Neutrophil (primary cell): ENCODE measurements around the gene PSMD4.

Source experiments
- H3K27ac ChIP-seq: fragments of 200-600 bp; sonication (generic); 2 replicates; pipeline ENCODE4 v1.5.1; 2016; ENCODE audit warnings: mild to moderate bottlenecking, moderate library complexity
- H3K27me3 ChIP-seq: fragments of 200-600 bp; sonication (generic); 2 replicates; pipeline ENCODE4 v1.6.0; 2016; ENCODE audit warnings: mild to moderate bottlenecking
- H3K36me3 ChIP-seq: fragments of 200-600 bp; sonication (generic); 2 replicates; pipeline ENCODE4 v1.5.1; 2017
- H3K4me1 ChIP-seq, 2 experiments: fragments of 200-600 bp in 1 of 2; sonication (generic) in 1 of 2; 1 replicate in 1 of 2; 2 replicates in 1 of 2; pipeline versions ENCODE4 v1.5.1 to v1.6.1; 2013 to 2016; ENCODE audit warnings: low read depth in 1 of 2, low read length in 1 of 2, mild to moderate bottlenecking in 1 of 2, moderate library complexity in 1 of 2; ENCODE audit not compliant: control insufficient read depth in 1 of 2, insufficient read depth in 1 of 2
- H3K4me3 ChIP-seq, 2 experiments: fragments of 200-600 bp in 1 of 2; sonication (generic) in 1 of 2; 1 replicate in 1 of 2; 2 replicates in 1 of 2; pipeline ENCODE4 v1.5.1; 2013 to 2016; ENCODE audit warnings: low read depth in 1 of 2, low read length in 1 of 2, mild to moderate bottlenecking in 1 of 2, moderate library complexity in 1 of 2
- H3K9me3 ChIP-seq: fragments of 200-600 bp; sonication (generic); 2 replicates; pipeline ENCODE4 v1.5.1; 2016
- TF ChIP-seq, protein P1 (sequence below): fragments of 200-600 bp; sonication (generic); IDR thresholded peaks from 2 replicates; pipeline ENCODE4 v1.5.1; 2016; ENCODE audit warnings: antibody characterized with exemption

PSMD4 gene

DNA sequence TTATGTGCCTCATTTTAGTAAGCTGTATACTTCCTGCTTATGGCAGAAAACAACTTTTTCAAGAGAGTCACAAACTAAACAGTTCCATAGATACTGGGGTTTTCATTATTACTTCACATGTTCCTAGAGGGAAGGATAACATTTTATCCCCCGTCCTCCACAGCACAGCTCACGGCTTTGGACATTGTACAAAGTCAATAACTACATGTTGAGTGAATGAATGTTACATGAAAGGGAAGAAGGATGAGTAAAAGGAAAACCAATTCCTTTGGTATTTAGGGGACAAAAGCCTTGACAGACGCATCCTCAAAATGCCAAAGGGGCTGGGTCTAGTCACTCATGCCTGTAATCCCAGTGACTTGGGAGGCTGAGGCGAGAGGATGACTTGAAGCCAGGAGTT is 57.9 kb downstream of the PSMD4 start:
- Histone ChIP-seq H3K4me3 (no peak overlapping the region), H3K27ac (no peak overlapping the region), H3K36me3 (peaks cover 97% of the 10 kb centered on the region), H3K4me1 (no peaks in the 10 kb centered on the region), H3K9me3 (no peaks in the 10 kb centered on the region), H3K27me3 (no peaks in the 10 kb centered on the region)
- TF ChIP-seq, protein P1, sequence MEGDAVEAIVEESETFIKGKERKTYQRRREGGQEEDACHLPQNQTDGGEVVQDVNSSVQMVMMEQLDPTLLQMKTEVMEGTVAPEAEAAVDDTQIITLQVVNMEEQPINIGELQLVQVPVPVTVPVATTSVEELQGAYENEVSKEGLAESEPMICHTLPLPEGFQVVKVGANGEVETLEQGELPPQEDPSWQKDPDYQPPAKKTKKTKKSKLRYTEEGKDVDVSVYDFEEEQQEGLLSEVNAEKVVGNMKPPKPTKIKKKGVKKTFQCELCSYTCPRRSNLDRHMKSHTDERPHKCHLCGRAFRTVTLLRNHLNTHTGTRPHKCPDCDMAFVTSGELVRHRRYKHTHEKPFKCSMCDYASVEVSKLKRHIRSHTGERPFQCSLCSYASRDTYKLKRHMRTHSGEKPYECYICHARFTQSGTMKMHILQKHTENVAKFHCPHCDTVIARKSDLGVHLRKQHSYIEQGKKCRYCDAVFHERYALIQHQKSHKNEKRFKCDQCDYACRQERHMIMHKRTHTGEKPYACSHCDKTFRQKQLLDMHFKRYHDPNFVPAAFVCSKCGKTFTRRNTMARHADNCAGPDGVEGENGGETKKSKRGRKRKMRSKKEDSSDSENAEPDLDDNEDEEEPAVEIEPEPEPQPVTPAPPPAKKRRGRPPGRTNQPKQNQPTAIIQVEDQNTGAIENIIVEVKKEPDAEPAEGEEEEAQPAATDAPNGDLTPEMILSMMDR = no peak

DNA sequence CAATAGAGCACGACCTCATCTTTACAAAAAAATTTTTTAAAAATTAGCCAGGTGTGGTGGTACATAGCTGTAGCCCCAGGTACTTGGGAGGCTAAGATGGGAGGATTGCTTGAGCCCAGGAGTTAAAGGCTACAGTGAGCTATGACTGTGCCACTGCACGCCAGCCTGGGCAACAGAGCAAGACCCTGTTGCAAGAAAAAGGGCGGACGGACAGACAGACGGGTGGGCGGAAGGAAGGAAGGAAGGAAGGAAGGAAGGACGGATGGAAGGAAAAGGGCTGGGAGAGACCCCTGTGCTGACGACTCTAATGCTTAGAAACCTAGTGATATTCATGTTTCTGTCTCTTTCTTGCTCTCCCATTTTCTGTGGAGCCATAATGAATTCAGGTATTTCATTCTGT is 58.3 kb downstream of the PSMD4 start:
- H3K27ac ChIP-seq = no peak overlapping the region
- H3K27me3 ChIP-seq = no peaks in the 10 kb centered on the region
- no peaks in the 10 kb centered on the region for H3K9me3 ChIP-seq
- no peaks in the 10 kb centered on the region for H3K4me1 ChIP-seq
- peaks cover 97% of the 10 kb centered on the region for H3K36me3 ChIP-seq
- H3K4me3 ChIP-seq = no peak overlapping the region
- TF ChIP-seq, protein P1 = no peak

DNA sequence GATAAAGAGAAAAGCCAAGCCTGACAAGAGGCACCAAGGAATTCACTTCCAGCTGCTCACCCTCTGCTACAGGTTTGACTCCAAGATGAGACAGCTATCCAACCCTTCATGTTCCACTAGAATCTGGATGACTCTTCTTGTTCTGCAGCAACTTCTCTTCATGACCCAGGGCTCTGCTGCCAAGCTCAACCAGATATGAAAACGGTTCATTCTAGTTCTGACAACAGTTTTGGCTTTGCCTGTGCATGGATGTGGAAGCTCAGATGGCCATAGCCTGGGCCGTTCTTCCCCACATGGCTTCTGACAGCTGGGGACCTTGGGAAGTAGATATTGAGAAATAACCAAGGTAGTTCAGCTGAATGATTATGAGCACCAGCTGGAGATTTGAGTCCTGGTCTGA is 59.0 kb downstream of the PSMD4 start:
- Histone ChIP-seq H3K4me3 (no peak overlapping the region), H3K9me3 (no peaks in the 10 kb centered on the region), H3K4me1 (no peaks in the 10 kb centered on the region), H3K36me3 (peaks cover 97% of the 10 kb centered on the region), H3K27me3 (no peaks in the 10 kb centered on the region), H3K27ac (no peak overlapping the region)
- TF ChIP-seq, protein P1 = no peak

- no peaks in the 10 kb centered on the region for H3K4me1 ChIP-seq
- no peak overlapping the region for H3K4me3 ChIP-seq
- TF ChIP-seq, protein P1 = no peak
- no peak overlapping the region for H3K27ac ChIP-seq
- no peaks in the 10 kb centered on the region for H3K27me3 ChIP-seq
- peaks cover 96% of the 10 kb centered on the region for H3K36me3 ChIP-seq
- H3K9me3 ChIP-seq = no peaks in the 10 kb centered on the region
Observed at GRCh38 chr1:151314137-151314875, 59.8 kb downstream of the PSMD4 start.

DNA sequence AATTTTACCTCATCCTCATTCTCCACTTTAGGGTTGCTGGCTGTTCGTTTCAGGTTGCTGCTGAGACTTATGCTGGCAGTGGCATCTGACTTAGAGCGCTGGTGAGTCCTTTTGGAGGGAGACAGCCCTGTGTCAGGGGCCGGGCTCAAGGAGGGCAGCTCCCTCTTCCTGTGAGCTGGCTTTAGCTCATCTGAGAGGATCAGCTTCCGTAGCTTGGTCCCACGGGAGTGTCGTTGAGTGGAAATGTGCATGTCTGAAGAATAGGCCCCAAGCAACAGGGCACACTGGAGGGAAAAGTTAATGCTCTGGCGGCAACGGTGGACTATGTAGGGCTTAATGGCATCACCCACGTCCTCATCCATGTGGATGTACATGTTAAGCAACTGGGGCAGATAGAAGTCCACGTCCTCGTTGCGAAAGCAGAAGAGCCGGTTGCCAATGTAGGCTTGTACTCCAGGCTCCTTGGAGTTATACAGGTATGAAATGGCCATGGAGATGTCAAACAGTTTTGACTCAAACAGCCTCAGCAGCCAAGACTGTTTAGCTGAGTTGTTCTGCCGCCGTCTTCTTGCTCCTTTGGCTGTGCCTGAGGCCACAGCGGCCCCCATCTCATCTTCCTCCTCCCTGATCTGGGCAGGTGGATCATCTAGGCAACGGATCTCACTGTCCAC is 61.2 kb downstream of the PSMD4 start:
- H3K4me1 ChIP-seq = no peaks in the 10 kb centered on the region
- H3K27ac ChIP-seq = no peak overlapping the region
- TF ChIP-seq, protein P1 = no peak
- no peaks in the 10 kb centered on the region for H3K27me3 ChIP-seq
- H3K4me3 ChIP-seq = no peak overlapping the region
- H3K36me3 ChIP-seq = peaks cover 94% of the 10 kb centered on the region
- H3K9me3 ChIP-seq = no peaks in the 10 kb centered on the region
